A172 (cell line): Measurements from ENCODE around the gene CCP110. TPM values are rescaled to one million over a fixed set of nuclear protein-coding genes. Genes with fewer than 3 reads are reported as not detected.

ENCODE experiments used
- DNase-seq: peaks from one replicate; pipeline ENCODE4 v3.0.0-alpha.2; 2015; ENCODE audit warnings: low spot score
- total RNA-seq: library from RNA; depleted of rRNA; stranded (reverse); fragments of >200 nt; shearing (Covaris generic); gene quantifications from 2 replicates; pipeline ENCODE4 v1.2.3, GENCODE V29; 2014; rRNA removed

CCP110 gene
- 19.5 and 19.9 TPM in 2 replicates for total RNA-seq

DNA sequence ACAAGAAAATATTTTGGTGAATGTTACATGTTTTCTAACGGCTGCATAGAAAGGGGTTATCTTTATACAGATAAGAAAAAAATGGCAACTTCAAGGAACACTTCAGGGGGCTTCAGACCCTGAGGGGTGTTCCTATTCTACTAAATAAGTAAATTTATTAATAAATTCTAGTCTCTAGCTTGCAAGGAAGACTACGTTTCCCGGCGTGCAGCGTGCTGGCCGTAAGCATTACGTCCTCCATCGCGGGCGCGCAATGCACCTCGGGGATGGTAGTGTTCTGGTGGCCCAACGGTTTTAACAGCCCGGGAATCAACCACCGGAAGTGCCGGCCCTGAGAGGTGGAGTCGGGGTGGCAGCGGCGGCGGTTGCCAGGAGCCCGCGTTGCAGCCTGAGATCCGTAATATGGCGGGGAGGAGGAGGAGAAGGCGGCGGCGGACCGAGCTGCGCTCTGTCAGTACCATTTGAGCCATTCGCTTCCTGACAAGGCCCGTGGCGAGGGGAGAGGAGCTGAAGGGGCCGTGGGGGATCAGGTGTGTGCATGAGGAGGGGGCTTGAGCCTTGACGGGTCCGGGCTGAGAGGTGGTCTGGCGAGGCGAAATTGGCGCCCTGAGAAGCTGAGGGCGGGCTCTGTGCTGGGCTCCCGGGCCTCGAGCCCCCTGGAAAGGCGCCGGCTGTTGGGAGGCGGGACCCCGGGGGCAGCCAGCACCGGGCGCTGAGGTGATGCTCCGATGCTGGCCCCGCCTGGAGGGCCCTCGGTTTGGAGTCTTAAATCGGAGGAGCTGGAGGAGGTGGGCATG, at the start of gene CCP110:
Gene CCP110, plus strand, starts transcription at position 384 of the 797 bp plus-strand sequence. CDS start 3,940 bp downstream, outside the sequence.
- DNase-seq = peak; percentile 94

GRCh38 chr16:19474617-19475016, 49.1 kb upstream of the CCP110 start:
- DNase-seq = no peak

- DNase-seq = no peak
These were observed 45.2 kb upstream of the CCP110 start for GRCh38 chr16:19478505-19478904.

- no peak for DNase-seq
These were observed 44.4 kb upstream of the CCP110 start for GRCh38 chr16:19479302-19479721.

DNA sequence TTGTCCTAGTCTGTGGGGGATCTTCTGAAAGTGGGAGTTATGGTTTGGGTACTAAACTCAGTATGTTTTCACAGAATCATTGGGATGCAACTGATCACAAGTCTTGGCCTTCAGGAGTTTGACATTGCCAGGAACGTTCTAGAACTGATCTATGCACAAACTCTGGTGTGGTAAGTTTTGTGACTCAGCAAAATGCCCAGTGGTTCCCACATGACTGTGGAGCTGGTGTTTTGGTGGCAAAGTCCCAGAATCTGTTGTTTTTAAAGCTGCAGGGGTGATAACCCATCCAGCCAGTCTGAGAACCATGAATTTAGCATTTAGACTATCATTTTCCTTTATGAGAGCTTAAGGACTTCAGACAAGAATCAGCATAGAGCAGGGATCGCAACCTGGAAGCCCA, 42.4 kb upstream of the CCP110 start:
- DNase-seq = peak; percentile 27

GRCh38 chr16:19481769-19482168, 42.0 kb upstream of the CCP110 start:
- DNase-seq = no peak

- no peak for DNase-seq
These were observed 41.5 kb upstream of the CCP110 start for GRCh38 chr16:19482291-19482690.

DNA sequence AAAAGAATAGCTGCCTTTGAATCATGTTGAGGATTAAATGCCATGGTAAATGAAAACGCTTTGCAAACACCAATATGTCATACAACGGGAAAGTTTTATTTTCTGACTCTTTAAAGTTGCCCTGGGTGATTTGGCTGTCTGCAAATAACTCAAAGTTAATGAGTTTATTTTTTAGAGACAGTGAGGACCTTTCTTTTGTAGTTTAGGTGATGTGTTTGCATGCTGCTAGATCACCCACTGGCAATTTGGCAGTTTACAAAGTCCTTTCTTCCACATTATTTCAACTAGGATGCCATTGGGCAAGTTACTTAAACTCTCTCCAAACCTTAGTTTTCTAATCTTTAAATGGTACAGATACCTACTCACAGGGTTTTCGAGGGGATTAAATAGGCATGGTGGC, 39.6 kb upstream of the CCP110 start:
- no peak for DNase-seq

GRCh38 chr16:19485611-19486010, 38.1 kb upstream of the CCP110 start:
- DNase-seq = no peak

DNA sequence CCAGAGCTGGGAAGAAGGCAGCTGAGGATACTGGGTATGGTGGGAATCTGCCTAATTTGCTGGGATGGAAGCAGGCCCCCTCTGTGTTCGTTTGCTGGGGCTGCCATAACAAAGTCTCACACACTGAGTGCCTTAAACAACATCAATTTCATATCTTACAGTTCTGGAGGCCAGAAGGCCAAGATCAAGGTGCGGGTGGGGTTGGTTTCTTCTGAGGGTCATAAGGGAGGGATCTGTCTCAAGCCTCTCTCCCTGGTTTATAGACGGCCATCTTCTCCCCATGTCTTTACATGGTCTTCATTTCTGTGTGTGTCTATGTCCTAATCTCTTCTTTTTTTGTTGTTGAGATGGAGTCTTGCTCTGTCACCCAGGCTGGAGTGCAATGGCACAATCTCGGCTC, 37.7 kb upstream of the CCP110 start:
- DNase-seq = no peak

DNA sequence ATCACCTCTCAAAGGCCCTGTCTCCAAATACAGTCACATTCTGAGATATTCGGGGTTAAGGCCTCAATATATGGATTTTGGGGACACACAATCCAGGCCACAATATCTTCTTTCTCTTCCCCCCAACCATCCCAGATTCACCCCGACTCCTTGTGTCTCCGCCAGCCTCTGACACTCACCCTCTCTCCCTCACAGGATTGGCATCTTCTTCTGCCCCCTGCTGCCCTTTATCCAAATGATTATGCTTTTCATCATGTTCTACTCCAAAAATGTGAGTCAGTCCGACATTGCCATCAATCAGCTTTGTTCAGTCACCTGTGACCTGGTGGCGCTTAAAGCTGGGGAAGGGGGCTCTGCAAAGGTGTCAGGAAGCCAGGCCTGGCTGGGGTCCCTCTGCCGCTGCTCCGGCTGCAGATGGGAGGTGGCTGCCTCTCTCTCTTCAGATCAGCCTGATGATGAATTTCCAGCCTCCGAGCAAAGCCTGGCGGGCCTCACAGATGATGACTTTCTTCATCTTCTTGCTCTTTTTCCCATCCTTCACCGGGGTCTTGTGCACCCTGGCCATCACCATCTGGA, 36.9 kb upstream of the CCP110 start:
- DNase-seq = no peak

DNA sequence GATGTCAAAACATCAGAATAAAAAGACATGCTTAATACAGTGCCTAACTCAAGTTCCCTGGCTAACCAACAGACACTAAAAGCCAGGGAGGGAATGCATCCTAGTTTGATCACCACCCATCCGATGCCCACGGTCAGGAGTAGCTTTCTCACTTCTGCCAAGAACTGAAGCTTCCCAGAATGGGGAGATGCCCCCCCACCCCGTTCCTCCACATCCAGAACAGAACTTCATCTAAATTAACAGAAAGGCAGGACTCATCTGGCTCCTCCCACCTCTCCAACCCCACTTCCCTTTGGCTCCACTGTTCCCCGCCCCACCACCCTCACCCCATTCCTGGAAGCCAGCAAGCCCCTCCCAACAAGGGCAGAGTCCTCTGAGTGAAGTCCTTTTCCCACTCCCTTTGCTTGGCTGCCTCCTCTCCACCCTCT, 35.5 kb upstream of the CCP110 start:
- no peak for DNase-seq

DNA sequence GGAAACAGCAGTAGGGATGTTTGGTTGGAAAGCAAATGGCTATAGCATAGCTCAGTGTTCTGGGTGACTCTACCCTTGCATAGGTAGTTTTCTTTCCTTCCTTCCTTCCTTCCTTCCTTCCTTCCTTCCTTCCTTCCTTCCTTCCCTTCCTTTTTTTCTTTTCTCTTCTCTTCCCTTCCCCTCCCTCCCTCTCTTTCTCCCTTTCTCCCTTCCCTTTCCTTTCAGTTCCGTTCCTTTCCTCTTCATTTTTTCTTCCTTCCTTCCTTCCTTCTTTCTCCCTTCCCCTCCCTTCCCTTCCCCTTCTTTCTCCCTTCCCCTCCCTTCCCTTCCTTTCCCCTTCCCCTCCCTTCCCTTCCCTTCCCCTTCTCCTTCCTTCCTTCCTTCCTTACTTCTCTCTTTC, 33.1 kb upstream of the CCP110 start:
- DNase-seq = no peak

- no peak for DNase-seq
These were observed 26.6 kb upstream of the CCP110 start for GRCh38 chr16:19497176-19497575.

DNA sequence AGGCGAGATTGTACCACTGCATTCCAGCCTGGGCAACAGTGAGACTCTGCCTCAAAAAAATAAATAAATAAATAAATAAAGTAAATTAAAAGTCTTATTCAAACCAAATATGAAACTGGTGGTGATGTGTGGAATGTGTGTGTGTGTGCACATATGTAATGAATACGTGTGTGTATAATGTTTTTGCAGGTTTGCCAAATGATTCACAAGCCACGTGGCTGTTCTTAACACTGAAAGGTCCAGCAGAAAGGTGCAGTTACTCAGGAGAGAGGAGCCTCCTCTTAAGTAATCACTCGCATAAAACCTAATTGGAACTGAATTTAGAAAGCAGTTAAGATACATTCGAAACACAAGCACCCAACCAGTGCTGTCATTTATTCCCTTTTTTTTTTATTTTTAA, 24.7 kb upstream of the CCP110 start:
- DNase-seq = no peak

- no peak for DNase-seq
These were observed 24.3 kb upstream of the CCP110 start for GRCh38 chr16:19499481-19499880.

DNA sequence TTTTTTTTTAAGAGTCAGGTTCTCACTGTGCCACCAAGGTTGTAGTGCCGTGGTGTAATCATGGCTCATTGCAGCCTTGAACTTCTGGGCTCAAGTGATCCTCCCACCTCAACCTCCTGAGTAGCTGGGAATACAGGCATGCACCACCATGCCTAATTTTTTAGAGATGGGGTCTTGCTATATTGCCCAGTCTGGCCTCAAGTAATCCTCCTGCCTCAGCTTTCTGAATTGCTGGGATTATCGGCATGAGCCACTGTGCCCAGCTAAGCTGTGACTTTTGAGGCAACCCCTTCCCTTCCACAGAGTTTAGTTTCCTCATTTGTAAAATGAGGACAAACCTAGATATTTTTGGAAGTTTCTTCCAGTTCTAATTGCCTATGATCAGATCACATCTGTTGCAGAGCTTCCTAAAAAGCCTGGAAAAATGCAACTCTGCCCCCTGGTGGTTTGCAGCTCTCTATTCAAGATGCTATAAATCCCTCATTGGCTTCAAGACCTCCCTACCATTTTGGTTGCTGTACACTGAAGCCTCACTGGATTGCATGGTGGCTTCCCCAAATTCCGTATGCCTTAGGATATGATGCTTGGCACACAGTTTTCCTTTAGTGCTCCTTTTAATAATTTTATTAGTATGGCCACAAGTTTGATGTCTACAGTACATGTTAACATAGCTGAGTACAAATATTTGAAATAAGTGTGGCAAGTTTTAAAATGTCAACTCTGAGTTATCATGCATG, 21.2 kb upstream of the CCP110 start:
- peak; percentile 73 for DNase-seq

DNA sequence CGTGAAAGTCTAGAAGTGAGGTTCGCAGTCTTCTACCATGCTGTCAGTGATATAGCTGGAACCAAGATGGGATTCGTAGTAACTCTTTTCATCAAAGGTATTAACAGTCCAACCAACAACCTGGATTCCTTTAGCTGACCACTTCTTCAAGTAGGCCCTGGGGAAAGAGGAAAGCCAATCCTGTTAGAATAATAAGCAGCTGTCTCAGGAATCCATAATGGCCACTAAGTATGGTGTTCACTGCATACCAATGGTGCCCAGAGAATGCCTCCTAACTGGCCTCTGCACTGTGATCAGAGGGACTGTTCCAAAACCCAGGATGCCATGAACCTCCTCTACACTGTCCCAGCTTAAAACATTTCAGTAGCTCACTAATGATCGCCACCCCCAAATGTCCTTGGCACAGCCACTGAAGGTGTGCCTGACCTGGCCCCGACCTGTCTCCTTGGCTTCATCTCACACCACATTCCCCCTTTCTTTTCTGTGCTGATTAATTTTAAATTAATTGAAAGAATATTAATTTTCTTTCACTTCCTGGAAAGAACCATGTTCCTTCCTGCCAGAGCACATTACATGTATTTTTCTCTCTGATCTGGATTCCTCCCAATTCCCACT, 20.2 kb upstream of the CCP110 start:
- no peak for DNase-seq

- peak; percentile 60 for DNase-seq
These were observed 18.0 kb upstream of the CCP110 start for GRCh38 chr16:19505600-19506303.

DNA sequence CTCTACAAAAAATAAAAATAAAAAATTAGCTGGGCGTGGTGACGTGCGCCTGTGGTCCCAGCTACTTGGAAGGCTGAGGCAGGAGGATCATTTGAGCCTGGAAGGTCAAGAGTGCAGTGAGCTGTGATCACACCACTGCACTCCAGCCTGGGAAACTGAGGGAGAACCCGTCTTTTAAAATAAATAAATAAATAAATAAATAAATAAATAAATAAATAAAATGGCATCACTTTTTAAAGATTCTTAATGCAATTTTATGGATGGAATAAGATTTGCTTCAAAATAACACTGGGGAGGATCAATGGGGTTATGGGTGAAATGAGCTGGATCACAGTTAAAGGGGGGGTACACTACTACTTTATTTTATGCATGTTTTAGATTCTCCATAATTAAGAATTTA, 16.8 kb upstream of the CCP110 start:
- no peak for DNase-seq

DNA sequence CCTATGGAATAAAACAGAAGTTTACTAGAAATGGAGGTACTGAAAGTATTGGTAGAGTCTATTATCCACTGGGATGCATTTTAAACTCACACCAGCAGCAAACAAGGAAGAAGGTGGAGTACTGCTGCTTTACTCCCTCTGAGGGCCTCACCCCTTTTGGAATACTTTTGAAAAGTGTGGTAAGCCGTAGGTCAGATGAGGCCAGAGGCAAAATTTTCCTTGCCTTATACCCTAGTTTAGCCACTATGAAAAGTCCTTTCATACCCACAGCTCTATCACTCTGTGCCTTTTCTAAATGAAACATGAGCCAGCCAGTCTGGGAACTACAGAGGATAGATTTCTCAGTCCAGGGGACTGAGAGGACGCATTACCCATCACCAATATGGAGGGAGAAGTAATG, 15.9 kb upstream of the CCP110 start:
- DNase-seq = no peak

- no peak for DNase-seq
These were observed 11.4 kb upstream of the CCP110 start for GRCh38 chr16:19512297-19512696.
